RKO (cell line): ENCODE data around the gene CD80.
"Not testable (repeated sequence)": the region's sequence is repeated elsewhere in the genome, so short reads cannot be mapped to it uniquely, and the experiment has no call there.

ENCODE experiments used
- DNase-seq: peaks from one replicate; pipeline ENCODE4 v3.0.0-alpha.2; 2016; ENCODE audit warnings: low spot score

The CD80 gene

GRCh38 chr3:119559441-119559963 is at the start of gene CD80:
Gene CD80, minus strand, starts transcription at chr3:119559614. Its CDS starts 1,886 bp downstream, at chr3:119557728.
- peak; percentile 77 for DNase-seq

- DNase-seq = no peak
These were observed 49.1 kb upstream of the CD80 start for GRCh38 chr3:119608405-119609000.

GRCh38 chr3:119604878-119605277 is 45.5 kb upstream of the CD80 start:
- DNase-seq = peak; percentile 24

GRCh38 chr3:119602676-119603075 is 43.3 kb upstream of the CD80 start:
- DNase-seq = no peak

GRCh38 chr3:119601154-119601553 is 41.7 kb upstream of the CD80 start:
- no peak for DNase-seq

GRCh38 chr3:119600732-119601131 is 41.3 kb upstream of the CD80 start:
- DNase-seq = no peak

GRCh38 chr3:119599558-119600174 is 40.3 kb upstream of the CD80 start:
- no peak for DNase-seq

- DNase-seq = no peak
These were observed 39.1 kb upstream of the CD80 start for GRCh38 chr3:119598410-119599098.

- no peak for DNase-seq
These were observed 38.3 kb upstream of the CD80 start, which contains the start of gene PLA1A for GRCh38 chr3:119597548-119598288. Gene PLA1A, plus strand, starts transcription at chr3:119597885. Its CDS starts 29 bp downstream, at chr3:119597914.

GRCh38 chr3:119596398-119596797 is 37.0 kb upstream of the CD80 start:
- no peak for DNase-seq

GRCh38 chr3:119595639-119596334 is 36.4 kb upstream of the CD80 start:
- peak; percentile 25 for DNase-seq

GRCh38 chr3:119594929-119595328 is 35.5 kb upstream of the CD80 start:
- DNase-seq = not testable (repeated sequence)

GRCh38 chr3:119594066-119594465 is 34.7 kb upstream of the CD80 start:
- DNase-seq = no peak

- no peak for DNase-seq
These were observed 33.4 kb upstream of the CD80 start for GRCh38 chr3:119592861-119593260.

- DNase-seq = no peak
These were observed 31.3 kb upstream of the CD80 start for GRCh38 chr3:119590706-119591105.

- no peak for DNase-seq
These were observed 29.8 kb upstream of the CD80 start for GRCh38 chr3:119589102-119589773.

- no peak for DNase-seq
These were observed 28.7 kb upstream of the CD80 start for GRCh38 chr3:119588112-119588511.

- DNase-seq = no peak
These were observed 27.3 kb upstream of the CD80 start for GRCh38 chr3:119586733-119587172.

GRCh38 chr3:119585856-119586570 is 26.6 kb upstream of the CD80 start:
- DNase-seq = no peak

GRCh38 chr3:119585208-119585607 is 25.8 kb upstream of the CD80 start:
- DNase-seq = no peak
